ENCODE data around the gene DGCR6L.
"Not testable (repeated sequence)": the region's sequence is repeated elsewhere in the genome, so short reads cannot be mapped to it uniquely, and the experiment has no call there.

The DGCR6L gene

DNA sequence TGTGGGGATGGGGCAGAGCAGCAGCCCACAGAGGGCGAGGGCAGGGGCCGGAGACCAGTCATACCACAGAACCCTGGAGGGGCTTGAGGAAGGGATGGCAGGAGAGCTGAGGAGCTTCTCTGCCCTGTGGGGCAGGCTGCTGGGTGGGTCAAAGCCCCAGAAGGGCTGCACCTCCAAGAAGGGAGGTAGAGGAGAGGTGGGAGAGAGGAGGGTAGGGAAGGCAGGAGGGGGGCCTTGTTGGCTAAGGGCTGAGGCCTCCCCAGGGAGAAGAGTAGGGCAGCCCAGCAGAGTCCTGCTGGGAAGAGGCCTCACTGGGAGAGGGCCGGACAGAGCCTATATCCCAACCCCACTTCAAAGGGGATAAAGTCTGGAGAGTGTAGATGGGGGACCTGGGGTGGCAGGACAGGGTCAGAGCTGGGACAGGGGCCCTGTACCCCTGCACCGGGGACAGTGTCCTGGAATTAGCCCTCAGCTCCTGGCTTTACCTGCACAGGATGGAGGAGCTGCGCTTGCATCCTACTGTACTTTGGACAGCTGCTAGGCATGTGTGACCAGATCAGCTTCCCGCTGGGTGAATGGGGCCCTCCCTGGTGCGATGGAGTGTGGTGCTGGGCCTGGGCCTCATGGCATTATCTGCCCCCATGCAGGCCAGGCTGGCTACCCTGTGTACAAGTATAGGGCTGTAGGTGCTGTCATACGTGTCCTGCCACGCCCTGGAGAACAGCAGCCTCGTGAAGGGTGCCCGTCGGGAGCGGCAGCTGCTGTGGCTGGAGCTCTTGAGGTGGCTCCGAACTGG, 7.3 kb downstream of the DGCR6L start:
- DNase-seq (ENCODE audit: low spot score) = no peak
- TF ChIP-seq, protein P1, sequence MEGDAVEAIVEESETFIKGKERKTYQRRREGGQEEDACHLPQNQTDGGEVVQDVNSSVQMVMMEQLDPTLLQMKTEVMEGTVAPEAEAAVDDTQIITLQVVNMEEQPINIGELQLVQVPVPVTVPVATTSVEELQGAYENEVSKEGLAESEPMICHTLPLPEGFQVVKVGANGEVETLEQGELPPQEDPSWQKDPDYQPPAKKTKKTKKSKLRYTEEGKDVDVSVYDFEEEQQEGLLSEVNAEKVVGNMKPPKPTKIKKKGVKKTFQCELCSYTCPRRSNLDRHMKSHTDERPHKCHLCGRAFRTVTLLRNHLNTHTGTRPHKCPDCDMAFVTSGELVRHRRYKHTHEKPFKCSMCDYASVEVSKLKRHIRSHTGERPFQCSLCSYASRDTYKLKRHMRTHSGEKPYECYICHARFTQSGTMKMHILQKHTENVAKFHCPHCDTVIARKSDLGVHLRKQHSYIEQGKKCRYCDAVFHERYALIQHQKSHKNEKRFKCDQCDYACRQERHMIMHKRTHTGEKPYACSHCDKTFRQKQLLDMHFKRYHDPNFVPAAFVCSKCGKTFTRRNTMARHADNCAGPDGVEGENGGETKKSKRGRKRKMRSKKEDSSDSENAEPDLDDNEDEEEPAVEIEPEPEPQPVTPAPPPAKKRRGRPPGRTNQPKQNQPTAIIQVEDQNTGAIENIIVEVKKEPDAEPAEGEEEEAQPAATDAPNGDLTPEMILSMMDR (IDR thresholded peaks at IDR 0.05; ENCODE audit: borderline replicate concordance, control extremely low read depth, extremely low read depth, insufficient read depth, missing control alignments) = no peak
- in situ Hi-C loops (cut with MboI; ENCODE audit: low sequenced_read_pairs, unreplicated experiment) = no loop called here

DNA sequence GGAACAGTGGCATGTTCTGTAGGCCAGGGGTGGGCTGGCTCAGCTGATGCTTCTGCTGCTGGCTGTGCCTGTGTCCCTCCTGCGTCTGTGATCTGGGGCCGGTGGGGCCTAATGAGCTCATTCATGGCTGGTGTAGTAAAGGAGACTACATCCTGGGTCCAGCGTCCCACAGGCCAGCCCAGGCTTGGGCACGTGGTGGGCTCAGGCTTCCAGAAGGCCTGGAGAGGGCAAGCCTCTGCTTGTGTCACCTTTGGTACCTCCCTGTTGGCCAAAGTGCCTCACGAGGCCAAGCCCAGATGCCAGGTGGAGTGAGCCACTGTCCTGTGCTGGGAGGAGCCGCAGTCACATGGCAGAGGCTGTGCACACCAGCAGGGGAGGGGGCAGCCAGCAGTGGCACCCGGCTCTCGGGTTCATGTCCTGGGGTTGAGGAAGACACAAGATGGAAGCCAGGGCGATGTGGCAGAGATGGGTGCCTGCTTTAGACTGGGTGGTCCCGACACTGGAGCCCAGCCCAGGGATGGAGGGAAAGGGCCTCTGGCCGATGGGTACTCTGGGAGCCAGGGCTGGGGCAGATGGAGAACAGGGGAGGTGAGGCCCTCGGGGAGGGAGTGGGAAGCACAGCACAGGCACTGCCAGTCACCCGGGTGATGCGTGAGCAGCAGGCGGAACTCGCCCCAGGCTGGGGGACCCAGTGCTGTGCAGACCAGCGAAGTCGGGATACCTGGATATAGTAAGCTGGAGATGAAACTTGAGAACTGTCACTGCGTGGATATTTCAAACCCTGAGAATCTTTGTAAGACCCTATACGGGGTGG, 8.4 kb downstream of the DGCR6L start:
- in situ Hi-C loops (cut with MboI; ENCODE audit: low sequenced_read_pairs, unreplicated experiment); DNase-seq (ENCODE audit: low spot score): not testable (repeated sequence)

DNA sequence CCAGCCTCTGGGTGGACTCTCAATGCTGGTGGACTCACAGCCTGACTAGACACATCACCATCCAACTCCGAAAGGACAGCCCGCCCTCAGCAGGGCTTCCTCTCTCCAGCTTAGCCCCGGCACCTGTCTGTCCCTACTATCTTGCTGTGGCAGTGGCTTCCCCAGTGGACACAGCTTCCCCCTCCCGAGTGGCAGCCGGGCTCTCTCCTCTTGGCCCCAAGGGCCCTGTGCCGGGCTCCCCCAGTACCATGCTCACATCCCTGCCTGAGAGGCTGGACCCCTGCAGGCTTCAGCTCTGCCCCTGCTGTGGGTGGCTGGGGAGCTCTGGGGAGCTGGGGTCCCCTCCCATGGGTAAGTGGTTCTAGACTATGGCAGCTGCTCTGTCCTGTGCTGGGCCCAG, 9.1 kb downstream of the DGCR6L start:
- DNase-seq (ENCODE audit: low spot score); in situ Hi-C loops (cut with MboI; ENCODE audit: low sequenced_read_pairs, unreplicated experiment): not testable (repeated sequence)

DNA sequence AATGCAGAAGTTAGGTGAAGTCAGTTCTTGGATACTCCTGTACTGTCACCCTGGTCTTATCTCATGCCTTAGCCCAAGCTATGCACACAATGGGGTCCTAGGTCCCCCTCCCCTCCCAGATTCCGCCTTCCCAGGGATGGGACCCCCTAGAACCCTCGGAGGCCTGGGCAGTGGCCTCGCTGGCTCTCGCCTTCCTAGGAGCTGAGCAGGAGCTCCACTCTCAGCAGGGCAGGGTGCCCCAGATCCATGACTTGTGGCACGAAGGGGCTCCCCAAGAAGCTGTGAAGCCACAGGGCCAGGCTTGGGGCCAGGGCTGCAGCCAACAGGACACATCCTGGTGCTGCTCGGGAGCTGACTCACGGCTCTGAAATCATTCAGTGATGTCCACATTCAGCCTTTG, 9.7 kb downstream of the DGCR6L start:
- in situ Hi-C loops (cut with MboI; ENCODE audit: low sequenced_read_pairs, unreplicated experiment); DNase-seq (ENCODE audit: low spot score): not testable (repeated sequence)

DNA sequence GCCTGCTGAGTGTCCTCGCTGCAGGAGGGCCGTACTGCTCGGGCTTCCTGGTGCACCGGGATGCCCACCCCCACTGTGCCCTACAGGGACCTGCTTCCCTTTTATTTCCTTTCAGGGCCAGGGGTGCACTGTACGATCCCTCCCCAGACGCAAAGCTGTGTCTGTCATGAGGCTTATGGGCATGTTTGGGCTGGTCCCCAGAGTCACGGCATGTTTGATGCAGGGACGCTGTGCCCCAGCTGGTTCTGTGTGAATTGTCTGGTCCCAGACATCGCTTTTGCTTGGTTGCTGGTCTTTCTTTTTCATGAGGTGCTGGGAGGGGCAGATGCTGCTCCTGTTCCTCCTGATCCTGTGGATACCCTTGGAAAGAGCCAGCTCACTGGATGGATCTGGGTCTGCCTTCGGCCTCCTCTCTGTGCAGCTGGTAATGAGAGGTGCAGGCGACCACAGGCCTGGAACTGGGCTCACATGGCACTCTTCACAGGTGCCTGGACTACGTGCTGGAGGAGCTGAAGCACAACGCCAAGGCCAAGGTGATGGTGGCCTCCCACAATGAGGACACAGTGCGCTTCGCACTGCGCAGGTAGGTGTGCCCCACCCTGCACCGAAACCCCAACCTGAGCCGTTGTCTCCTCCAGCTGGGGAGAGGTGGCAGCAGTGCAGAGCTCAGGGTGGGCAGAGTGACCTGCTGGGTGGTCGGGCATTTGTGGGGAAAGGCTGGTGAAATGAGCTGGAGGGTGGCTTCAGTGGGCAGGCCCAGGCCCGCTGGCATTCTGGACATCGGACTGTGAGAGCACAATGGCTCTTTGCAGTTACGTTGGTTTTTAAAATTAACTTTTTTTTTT, 10.8 kb downstream of the DGCR6L start:
- DNase-seq (ENCODE audit: low spot score); in situ Hi-C loops (cut with MboI; ENCODE audit: low sequenced_read_pairs, unreplicated experiment): not testable (repeated sequence)

DNA sequence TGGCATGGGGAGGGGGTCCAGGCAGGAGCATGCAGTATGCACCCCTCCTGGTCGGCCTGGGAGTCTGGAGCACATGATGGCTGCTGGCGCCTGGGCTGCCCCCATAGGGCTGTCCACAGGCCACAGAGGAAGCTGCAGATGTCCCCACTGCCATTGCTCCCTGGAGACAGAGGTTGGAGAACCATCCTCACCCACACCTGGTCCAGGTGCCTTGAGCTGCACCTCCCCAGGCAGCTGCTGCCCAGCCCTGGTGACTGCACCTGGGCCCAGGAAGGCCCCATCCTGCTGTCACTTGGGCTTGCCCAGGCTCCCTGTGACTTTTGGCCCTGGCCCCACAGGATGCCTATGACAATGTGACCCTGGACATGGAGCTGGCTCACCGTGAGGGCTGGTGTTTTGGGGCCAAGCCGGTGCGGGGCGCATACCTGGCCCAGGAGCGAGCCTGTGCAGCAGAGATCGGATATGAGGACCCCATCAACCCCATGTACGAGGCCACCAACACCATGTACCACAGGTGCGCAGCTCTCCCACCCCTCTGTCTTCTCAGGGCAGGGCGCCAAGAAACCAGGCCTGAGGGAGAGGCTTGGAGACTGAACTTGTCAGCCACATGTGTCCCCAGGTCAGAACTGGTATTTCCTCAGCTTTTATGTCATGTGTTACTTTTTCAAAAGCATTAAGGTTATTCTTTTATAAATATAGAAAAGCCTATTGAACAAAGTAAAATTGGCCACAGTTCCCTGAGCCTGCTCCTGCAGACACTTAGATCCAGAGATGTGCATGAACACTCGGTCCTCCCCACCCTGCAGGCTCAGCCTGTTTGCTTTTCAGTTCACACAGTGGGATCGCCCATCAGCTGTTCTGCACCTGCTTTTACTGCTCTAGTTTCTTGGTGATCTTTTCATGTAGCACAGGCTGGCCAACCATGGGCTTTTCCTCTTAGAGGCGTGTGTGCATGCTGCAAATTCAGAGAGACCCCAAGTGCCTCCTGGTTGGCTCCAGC, 12.1 kb downstream of the DGCR6L start:
- DNase-seq (ENCODE audit: low spot score); in situ Hi-C loops (cut with MboI; ENCODE audit: low sequenced_read_pairs, unreplicated experiment): not testable (repeated sequence)

DNA sequence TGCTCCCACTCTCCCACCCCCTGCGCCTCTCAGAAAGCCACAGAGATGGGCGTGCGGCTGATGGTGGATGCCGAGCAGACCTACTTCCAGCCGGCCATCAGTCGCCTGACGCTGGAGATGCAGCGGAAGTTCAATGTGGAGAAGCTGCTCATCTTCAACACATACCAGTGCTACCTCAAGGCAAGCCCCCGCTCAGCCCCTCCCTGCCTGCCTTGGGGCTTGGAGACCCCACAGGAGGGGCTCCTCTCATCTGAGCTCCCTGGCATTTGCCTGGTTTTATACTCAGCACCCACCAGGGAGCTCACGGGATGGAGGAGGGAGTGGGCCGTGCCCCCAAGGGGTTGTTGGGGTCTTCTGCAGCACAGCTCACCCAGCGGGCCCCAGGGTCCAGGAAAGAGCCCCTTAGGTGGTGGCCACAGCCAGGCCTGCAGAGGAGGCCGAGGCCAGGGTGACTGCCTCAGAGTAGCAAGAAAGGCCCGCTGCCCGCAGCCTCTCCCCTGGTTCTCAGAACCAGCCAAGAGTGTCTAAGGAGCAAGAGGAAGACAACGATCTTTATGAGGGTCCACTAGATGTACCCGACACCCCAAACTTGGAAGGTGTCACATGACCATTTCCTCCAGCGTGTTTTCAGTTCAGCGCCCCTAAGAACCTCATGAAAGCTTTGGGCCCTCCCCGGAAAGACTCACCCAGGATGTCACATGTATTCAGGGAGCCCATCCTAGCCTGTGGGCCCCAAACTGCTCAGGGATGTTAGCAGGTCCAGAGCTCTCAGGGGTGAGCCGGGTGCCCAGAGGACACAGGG, 13.0 kb downstream of the DGCR6L start:
- DNase-seq (ENCODE audit: low spot score); in situ Hi-C loops (cut with MboI; ENCODE audit: low sequenced_read_pairs, unreplicated experiment): not testable (repeated sequence)

DNA sequence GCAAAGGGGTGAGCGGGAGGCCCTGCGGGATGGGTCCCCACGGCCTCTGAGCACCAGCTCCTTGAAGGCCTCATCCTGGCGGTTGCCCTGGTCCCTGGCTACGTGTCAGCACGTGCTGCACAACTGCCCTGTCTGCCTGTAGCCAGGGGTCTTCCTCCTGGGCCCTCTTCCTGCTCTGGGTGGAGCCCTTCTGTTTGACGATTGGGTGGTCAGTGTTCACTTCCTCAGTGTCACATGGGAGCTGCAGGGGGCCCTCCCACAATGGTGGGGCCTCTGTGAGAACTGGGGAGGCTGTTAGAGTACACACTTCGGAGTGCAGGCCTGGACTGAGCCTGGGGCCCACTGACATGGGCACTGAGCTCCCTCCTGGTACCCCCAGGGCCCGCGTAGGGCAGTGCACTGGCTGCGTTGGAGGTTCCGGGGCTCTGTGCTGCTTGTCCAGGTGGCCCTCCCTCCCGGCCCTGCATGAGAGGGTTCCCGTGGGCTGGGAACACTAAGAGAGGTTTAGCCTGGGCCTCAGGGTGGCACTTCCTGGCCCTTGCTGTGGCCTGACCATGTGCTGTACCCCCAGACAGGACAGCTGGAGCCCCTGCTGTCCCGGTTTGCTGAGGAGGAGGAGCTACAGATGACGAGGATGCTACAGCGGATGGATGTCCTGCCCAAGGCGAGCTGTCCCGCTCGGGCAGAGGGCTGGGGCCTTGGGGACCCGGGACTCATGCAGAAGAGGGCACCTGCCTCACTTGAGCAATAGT, 13.8 kb downstream of the DGCR6L start:
- in situ Hi-C loops (cut with MboI; ENCODE audit: low sequenced_read_pairs, unreplicated experiment) = no loop called here
- TF ChIP-seq, protein P1 (IDR thresholded peaks at IDR 0.05; ENCODE audit: borderline replicate concordance, control extremely low read depth, extremely low read depth, insufficient read depth, missing control alignments) = no peak
- no peak for DNase-seq (ENCODE audit: low spot score)

DNA sequence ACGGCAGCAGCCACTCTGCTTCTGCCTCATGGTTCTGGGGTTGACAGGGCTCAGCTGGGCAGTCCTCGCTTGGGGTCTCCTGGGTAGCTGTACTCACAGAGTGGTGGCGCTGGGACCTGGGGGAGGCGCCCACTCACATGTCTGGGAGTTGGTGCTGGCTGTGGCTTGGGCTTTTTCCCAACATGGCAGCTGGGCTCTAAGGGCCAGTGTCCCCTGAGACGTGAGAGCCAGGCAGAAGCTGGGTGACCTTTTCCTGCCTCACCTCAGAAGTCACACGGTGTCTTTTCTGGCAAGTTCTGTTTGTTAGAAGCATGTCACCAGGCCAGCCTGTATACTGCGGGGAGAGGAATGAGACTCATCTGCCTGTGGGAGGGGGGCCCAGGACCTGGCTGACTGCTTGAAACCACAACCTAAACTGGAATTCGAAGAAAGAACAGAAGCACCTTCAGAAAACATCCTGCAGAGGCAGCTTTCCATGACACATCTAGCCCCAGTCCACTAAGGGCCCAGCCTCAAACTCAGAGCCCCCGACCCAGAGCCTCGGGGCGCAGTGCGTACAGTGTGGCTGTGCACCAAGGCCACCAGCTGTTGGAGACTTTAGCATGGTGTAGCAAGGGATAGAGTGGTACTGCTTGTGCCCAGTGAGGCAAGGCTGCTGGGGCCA, 14.5 kb downstream of the DGCR6L start:
- DNase-seq (ENCODE audit: low spot score); in situ Hi-C loops (cut with MboI; ENCODE audit: low sequenced_read_pairs, unreplicated experiment): not testable (repeated sequence)

Measured in GM13976 (cell line).